Chondrocyte (in vitro differentiated cells): ENCODE results near the gene ZNF160. TPM values are rescaled to one million over a fixed set of nuclear protein-coding genes. Genes with fewer than 3 reads are reported as not detected.
A peak's percentile ranks its signal among the peaks of the same experiment; 100 is the strongest.

ENCODE experiments used
- DNase-seq: peaks from one replicate; pipeline ENCODE4 v3.0.0; 2021; ENCODE audit warnings: mixed read lengths, low spot score
- H3K27ac Mint-ChIP-seq: one replicate; pipeline ENCODE4 v1.8.0; 2021; ENCODE audit warnings: mild to moderate bottlenecking, moderate library complexity, mixed read lengths; ENCODE audit not compliant: unreplicated experiment
- H3K27me3 Mint-ChIP-seq: 2 replicates; pipeline ENCODE4 v1.8.0; 2021; ENCODE audit warnings: low read depth, mixed read lengths
- H3K36me3 Mint-ChIP-seq: 2 replicates; pipeline ENCODE4 v1.8.0; 2021; ENCODE audit warnings: low read depth, mixed read lengths
- H3K4me1 Mint-ChIP-seq: 2 replicates; pipeline ENCODE4 v1.8.0; 2021; ENCODE audit warnings: low read depth, mild to moderate bottlenecking, mixed read lengths
- H3K4me3 Mint-ChIP-seq: one replicate; pipeline ENCODE4 v1.8.0; 2021; ENCODE audit warnings: mild to moderate bottlenecking, moderate library complexity, mixed read lengths; ENCODE audit not compliant: unreplicated experiment
- H3K9me3 Mint-ChIP-seq: 2 replicates; pipeline ENCODE4 v1.8.0; 2021; ENCODE audit warnings: low read depth, mixed read lengths
- CTCF ChIP-seq: fragments of 200-600 bp; sonication (generic); IDR thresholded peaks from 2 replicates; pipeline ENCODE4 v1.5.0; 2021; ENCODE audit warnings: antibody characterized with exemption, mild to moderate bottlenecking, moderate library complexity
- long read RNA-seq: library from polyadenylated mRNA; stranded (forward); transcript quantifications from one replicate; pipeline ENCODE4 v2.0.0, GENCODE V29; 2021
- total RNA-seq: library from RNA; stranded (reverse); gene quantifications from 3 replicates; pipeline ENCODE4 v1.2.1, GENCODE V29; 2021

ZNF160 gene
- 21.4 to 23.6 TPM (median 22.4 TPM) in 3 replicates for total RNA-seq
- long read RNA-seq, full-length matches to known transcripts, result 15 of 20 reads
- long read RNA-seq, partial matches to known transcripts, result 0 of 20 reads
- long read RNA-seq, other reads (novel, unspliced or antisense), result 5 of 20 reads

- peak within 1 kb of the TSS; percentile 94 for H3K27ac Mint-ChIP-seq
- H3K36me3 Mint-ChIP-seq, result peaks cover 14% of the 10 kb centered on the region
- no peaks in the 10 kb centered on the region for H3K27me3 Mint-ChIP-seq
- DNase-seq, result peak; percentile 99
- TF ChIP-seq CTCF, result no peak
- peak within 1 kb of the TSS; percentile 90 for H3K4me3 Mint-ChIP-seq
- H3K9me3 Mint-ChIP-seq, result peaks cover 4% of the 10 kb centered on the region
- peaks cover 27% of the 10 kb centered on the region for H3K4me1 Mint-ChIP-seq
Measured at GRCh38 chr19:53103234-53104203, at the start of gene ZNF160. Gene ZNF160, minus strand, starts transcription at chr19:53103422. Its CDS starts 17,146 bp downstream, at chr19:53086276.

- Mint-ChIP-seq H3K4me3 (no peak overlapping the region), H3K4me1 (no peaks in the 10 kb centered on the region), H3K27ac (no peak overlapping the region), H3K27me3 (no peaks in the 10 kb centered on the region), H3K36me3 (peaks cover 74% of the 10 kb centered on the region), H3K9me3 (peaks cover 61% of the 10 kb centered on the region)
- TF ChIP-seq CTCF, result no peak
- DNase-seq, result no peak
Measured at GRCh38 chr19:53147645-53148044, 44.4 kb upstream of the ZNF160 start.

GRCh38 chr19:53140351-53140750 is 37.1 kb upstream of the ZNF160 start:
- Mint-ChIP-seq H3K4me1 (no peaks in the 10 kb centered on the region), H3K4me3 (no peak overlapping the region), H3K27ac (no peak overlapping the region), H3K27me3 (no peaks in the 10 kb centered on the region), H3K36me3 (peaks cover 57% of the 10 kb centered on the region), H3K9me3 (peaks cover 68% of the 10 kb centered on the region)
- no peak for DNase-seq
- TF ChIP-seq CTCF, result no peak

- H3K27ac Mint-ChIP-seq, result no peak overlapping the region
Measured at GRCh38 chr19:53136432-53136831, 33.2 kb upstream of the ZNF160 start.

More at GRCh38 chr19:53136432-53136831, 33.2 kb upstream of the ZNF160 start:
- H3K9me3 Mint-ChIP-seq, result peaks cover 44% of the 10 kb centered on the region
- no peak overlapping the region for H3K4me3 Mint-ChIP-seq
- H3K36me3 Mint-ChIP-seq, result peaks cover 26% of the 10 kb centered on the region
- H3K27me3 Mint-ChIP-seq, result no peaks in the 10 kb centered on the region
- no peak for DNase-seq
- H3K4me1 Mint-ChIP-seq, result peaks cover 16% of the 10 kb centered on the region
- TF ChIP-seq CTCF, result no peak
